GM12874 (cell line): Measurements from ENCODE around the gene TTC22.

ENCODE experiments used
- CTCF ChIP-seq: IDR thresholded peaks from 2 replicates; pipeline ENCODE4 v1.5.1; 2011; ENCODE audit warnings: low read depth, mild to moderate bottlenecking, control low read depth, low read length, moderate library complexity; ENCODE audit not compliant: insufficient read depth

The TTC22 gene

GRCh38 chr1:54766726-54767125 is 34.4 kb downstream of the TTC22 start:
- TF ChIP-seq CTCF: no peak

GRCh38 chr1:54764922-54765561 is 36.1 kb downstream of the TTC22 start:
- no peak for TF ChIP-seq CTCF

- no peak for TF ChIP-seq CTCF
Measured at GRCh38 chr1:54764133-54764921, 36.8 kb downstream of the TTC22 start, which contains the start of gene PARS2. Gene PARS2, minus strand, starts transcription at chr1:54764523. Its CDS starts 5,362 bp downstream, at chr1:54759161.

- TF ChIP-seq CTCF: no peak
Measured at GRCh38 chr1:54763816-54764132, 37.3 kb downstream of the TTC22 start.

GRCh38 chr1:54758678-54759348 is 42.3 kb downstream of the TTC22 start:
- TF ChIP-seq CTCF: no peak

GRCh38 chr1:54757833-54758232 is 43.3 kb downstream of the TTC22 start:
- no peak for TF ChIP-seq CTCF

GRCh38 chr1:54754486-54755285 is 46.4 kb downstream of the TTC22 start:
- no peak for TF ChIP-seq CTCF
